Posterior vena cava (tissue), 2 donors: ENCODE data around the gene NHLRC4. TPM values are rescaled to one million over a fixed set of nuclear protein-coding genes. Genes with fewer than 3 reads are reported as not detected.

Source experiments
- DNase-seq: peaks from one replicate; pipeline ENCODE4 v3.0.0-alpha.2; 2020; ENCODE audit warnings: low spot score
- intact Hi-C, 2 donors: fragments of 100-400 bp; cut with DNase I; formaldehyde crosslinking; loops; one replicate each; pipeline versions ENCODE4 v1.14.1 to v1.14.2; 2022 to 2023
- total RNA-seq, 2 donors: library from RNA; stranded (reverse); fragmentation: NEBNext Ultra II Directional; extraction: Animal tissue kit (Norgen Biotek cat#: 25700); gene quantifications; one replicate each; pipeline ENCODE4 v1.2.1, GENCODE V29; 2021
- donor health status: DM: yes; HTN: yes; CAD: no.
- donor health status: DM: yes; HTN: yes; CAD: no.

Gene NHLRC4
- total RNA-seq, 2 donors from 2014 or later = 0.38 to 0.65 TPM

GRCh38 chr16:528111-529011 is 38.4 kb upstream of the NHLRC4 start:
- intact Hi-C loops = loop anchor here in 1 of 2 donors (5.0 kb wide), 1 partner anchor 1894 kb away; no protein-coding TSS in a partner anchor
- no peak for DNase-seq

DNA sequence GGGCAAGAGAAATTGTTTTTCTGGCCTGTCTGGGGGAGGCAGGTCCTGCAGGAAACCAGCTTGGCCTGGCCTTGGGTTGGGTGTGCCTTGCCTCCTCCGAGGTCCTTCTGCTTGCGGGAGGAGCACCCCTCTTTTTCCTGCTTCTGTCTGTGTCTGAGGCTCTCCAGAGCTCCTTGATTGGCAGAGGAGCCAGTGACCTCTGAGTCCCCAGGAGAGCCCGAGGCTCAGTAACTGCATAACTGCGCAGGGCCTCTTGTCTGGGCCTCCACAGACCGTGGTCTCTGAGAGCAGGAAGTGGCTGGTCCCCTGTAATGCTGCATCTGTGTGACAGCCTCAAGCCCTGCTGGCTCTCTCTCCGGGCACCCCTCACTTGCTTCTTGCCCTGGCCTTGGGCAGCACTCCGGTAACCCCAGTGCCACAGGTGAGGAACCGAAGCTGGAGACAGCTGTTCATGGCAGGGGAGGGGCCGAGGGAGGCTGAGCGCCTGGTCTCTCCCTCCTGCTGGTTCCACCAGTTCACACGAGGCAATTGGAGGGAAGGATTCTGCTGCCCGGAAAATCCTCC is 37.7 kb upstream of the NHLRC4 start:
- DNase-seq = no peak
- intact Hi-C loops = loop anchor here in 1 of 2 donors (5.0 kb wide), 1 partner anchor 1893 kb away; no protein-coding TSS in a partner anchor

DNA sequence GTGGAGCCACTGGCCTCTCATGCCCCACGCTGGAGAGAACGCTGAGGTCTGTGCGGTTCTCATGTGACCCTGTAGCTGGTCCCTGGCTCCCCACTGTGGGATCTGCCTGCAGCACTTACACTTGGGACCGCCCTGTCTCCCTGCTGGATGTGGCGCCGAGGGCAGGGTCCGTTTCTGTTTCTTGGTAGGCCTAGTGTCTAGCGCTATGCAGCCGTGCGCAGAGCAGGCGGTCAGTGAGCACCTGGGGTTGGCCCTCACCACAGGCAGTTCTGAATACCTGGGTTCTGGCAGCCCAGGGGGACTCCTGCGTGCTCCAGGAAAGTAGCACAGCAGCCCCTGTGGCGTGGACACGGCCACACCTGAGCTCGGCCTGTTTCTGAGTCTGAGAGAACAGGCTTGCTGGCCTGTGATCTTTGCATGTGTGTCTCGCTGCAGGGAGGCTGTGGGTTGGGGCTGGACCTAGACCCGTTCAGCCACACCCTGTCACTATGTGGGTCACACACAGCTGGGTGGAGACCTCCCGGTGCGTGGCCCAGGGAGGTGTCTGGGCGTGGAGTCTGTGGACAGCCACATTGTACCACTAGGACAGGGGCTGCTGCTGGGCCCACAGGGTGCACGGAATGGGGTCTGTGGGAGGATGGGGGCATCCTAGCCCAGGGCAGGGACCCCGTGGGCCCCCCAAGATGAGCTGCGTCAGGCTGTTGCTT is 36.5 kb upstream of the NHLRC4 start:
- intact Hi-C loops = no loop called here
- no peak for DNase-seq

DNA sequence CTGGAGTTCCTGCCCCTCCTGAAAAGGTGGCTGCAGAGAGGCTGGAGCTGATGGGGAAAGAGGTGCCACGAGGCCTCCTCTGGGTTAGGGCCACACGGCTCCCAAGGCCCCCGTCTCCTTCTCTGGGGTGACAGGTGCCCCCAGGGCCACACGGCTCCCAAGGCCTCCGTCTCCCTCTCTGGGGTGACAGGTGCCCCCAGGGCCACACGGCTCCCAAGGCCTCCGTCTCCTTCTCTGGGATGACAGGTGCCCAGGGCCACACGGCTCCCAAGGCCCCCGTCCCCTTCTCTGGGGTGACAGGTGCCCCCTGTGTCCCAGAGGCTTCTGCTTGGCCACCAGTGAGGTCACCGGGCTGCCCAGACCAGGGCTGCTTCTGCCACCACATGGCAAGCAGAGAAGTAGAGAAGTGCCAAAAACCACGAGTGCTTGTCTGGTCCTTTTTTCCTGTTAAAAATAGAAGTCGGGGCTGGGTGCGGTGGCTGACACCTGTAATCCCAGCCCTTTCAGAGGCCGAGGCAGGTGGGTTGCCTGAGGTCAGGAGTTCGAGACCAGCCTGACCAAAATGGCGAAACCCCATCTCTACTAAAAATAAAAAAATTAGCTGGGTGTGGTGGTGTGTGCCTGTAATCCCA is 35.2 kb upstream of the NHLRC4 start:
- no peak for DNase-seq
- intact Hi-C loops = no loop called here

DNA sequence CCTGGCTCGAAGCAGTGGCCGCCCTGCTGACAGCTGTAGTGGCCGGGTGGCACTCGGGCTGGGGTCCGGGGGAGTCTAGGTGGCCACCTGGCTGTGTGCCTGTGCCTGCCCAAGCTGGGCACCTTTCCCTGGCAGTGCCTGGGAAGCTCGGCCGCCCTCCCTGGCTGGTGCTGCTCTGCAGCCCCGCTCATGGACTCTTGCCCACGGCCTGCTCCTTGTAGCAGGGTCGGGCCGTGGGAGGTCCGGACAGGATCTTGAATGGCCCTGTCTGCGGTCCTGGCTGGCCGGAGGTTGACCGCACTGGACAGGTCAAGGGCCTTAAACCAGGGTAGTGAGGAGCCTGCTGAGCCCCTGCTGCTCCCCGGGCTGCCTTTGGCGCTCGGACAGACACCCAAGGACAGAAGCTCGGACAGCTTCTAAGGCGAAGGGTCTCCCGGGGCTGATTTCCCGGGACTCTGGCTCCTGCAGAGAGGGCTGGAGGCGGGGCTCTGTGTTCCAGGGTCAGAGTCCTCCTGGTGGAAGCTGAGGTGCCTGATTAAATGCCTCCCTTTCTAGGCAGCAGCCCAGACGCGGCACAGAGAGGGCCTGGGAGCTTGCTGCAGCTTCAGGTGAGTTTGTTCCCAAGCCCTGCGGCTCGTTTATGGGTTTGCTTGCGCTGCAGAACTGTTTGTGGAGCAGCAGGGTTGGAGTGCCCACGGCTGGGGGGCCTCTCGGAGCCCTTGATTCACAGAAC is 33.2 kb upstream of the NHLRC4 start:
- no peak for DNase-seq
- intact Hi-C loops = no loop called here

GRCh38 chr16:534135-534534 is 32.7 kb upstream of the NHLRC4 start:
- no peak for DNase-seq
- intact Hi-C loops = no loop called here

GRCh38 chr16:534856-535445 is 31.9 kb upstream of the NHLRC4 start:
- no peak for DNase-seq
- intact Hi-C loops = no loop called here

- no peak for DNase-seq
- intact Hi-C loops = no loop called here
Measured at GRCh38 chr16:535446-536405, 31.1 kb upstream of the NHLRC4 start.

DNA sequence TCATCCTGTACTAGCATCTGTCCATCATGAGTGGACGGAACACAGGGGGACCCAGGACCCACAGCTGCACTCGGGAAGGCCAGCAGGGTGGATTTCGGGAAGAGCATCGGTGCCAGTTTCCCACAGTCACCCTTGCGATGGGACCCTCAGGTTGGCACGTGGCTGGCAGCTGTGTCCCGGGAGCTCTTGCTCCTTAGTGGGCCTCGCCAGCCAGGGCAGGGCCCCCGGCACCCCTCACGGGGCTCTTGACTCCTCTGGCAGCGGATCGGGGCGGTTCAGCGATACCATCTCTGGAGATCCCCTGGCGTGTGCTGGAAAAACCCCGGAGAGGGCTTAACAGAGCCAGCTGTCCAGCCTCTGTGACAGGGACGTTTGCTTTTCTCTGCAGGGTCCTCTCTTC is 30.1 kb upstream of the NHLRC4 start:
- intact Hi-C loops = no loop called here

GRCh38 chr16:537415-538335 is 29.1 kb upstream of the NHLRC4 start:
- DNase-seq = no peak
- intact Hi-C loops = no loop called here

More for the DNA sequence above, 30.1 kb upstream of the NHLRC4 start:
- DNase-seq = no peak

GRCh38 chr16:539901-540530 is 26.8 kb upstream of the NHLRC4 start:
- intact Hi-C loops = no loop called here
- DNase-seq = no peak

- intact Hi-C loops = no loop called here
- DNase-seq = no peak
Measured at GRCh38 chr16:540645-541340, 26.0 kb upstream of the NHLRC4 start.

DNA sequence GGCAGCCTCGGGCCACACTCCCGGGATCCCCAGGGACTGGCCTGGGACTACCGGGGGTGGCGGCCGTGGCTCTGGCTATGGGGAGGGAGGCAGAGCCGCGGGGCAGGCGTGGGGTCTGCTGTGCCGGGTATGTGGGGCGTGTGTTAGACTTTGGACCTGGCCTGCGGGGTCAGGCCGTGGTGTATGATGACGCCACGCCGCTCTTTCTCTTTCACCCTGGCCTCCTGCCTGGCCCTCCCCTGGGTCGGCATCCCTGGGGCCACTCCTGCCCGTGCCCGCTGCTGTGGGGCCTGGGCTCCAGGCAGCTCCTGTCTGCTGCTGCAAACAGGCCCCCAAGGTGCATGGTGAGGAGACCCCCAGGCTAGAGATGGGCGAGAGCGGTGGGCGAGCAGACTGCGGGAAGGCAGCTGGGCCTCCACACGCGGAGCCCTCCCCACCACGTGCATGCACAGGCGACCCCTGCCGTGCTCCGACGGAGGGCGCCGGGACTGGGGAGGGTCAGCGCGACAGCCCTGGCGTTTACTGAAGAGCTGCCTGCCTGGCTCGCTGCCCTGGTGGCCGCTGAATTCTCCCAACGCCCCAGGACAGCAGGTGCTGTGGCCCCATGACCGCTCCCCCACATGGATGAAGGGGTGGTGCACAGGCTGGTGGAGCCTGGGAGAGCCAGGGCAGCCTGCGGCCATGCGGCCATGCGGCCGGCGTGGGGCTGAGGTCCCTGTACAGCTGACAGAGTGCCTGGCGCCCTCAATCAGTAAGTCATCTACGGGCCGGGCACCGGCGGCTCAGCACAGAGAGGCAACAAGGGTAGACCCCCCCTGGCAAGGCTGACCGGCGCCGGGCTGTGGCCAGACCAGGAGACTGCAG is 23.3 kb upstream of the NHLRC4 start:
- no peak for DNase-seq
- intact Hi-C loops = no loop called here

GRCh38 chr16:544517-544916 is 22.3 kb upstream of the NHLRC4 start:
- intact Hi-C loops = no loop called here
- DNase-seq = no peak
